Urothelium cell line (cell line): ENCODE data around the gene TROAP.
A peak's percentile ranks its signal among the peaks of the same experiment; 100 is the strongest.
"Not testable (repeated sequence)": the region's sequence is repeated elsewhere in the genome, so short reads cannot be mapped to it uniquely, and the experiment has no call there.

Source experiments
- DNase-seq: peaks from one replicate; pipeline ENCODE4 v3.0.0; 2011; ENCODE audit warnings: low spot score, mixed read lengths
- FAIRE-seq: peaks from 2 replicates; lab custom pipeline; 2011; peaks lifted over from hg19 to GRCh38; lab: Jason Lieb, UNC

The TROAP gene

GRCh38 chr12:49322708-49323523 lies at the start of gene TROAP:
TSS of gene TROAP (plus strand) at chr12:49323255. CDS start at chr12:49323609, 354 bp downstream.
- peak; percentile 99 for DNase-seq
- FAIRE-seq, result no peak

GRCh38 chr12:49273726-49274395 lies 49.2 kb upstream of the TROAP start:
- FAIRE-seq, result no peak
- DNase-seq, result no peak

GRCh38 chr12:49274396-49275069 lies 48.5 kb upstream of the TROAP start:
- FAIRE-seq (no peak), DNase-seq (no peak)

- FAIRE-seq (no peak), DNase-seq (no peak)
Observed at GRCh38 chr12:49276304-49277290, 46.5 kb upstream of the TROAP start.

GRCh38 chr12:49277466-49277865 lies 45.6 kb upstream of the TROAP start:
- FAIRE-seq (no peak), DNase-seq (no peak)

- FAIRE-seq (no peak), DNase-seq (no peak)
Observed at GRCh38 chr12:49279706-49280159, 43.3 kb upstream of the TROAP start.

- not testable (repeated sequence) for FAIRE-seq, DNase-seq
Observed at GRCh38 chr12:49280545-49280944, 42.5 kb upstream of the TROAP start.

GRCh38 chr12:49282302-49282701 lies 40.8 kb upstream of the TROAP start:
- FAIRE-seq, result no peak
- no peak for DNase-seq

GRCh38 chr12:49282740-49283375 lies 40.2 kb upstream of the TROAP start:
- FAIRE-seq, result not testable (repeated sequence)

GRCh38 chr12:49283541-49284429 lies 39.3 kb upstream of the TROAP start:
- no peak for FAIRE-seq
- DNase-seq, result no peak

More at GRCh38 chr12:49282740-49283375, 40.2 kb upstream of the TROAP start:
- not testable (repeated sequence) for DNase-seq

GRCh38 chr12:49284672-49285071 lies 38.4 kb upstream of the TROAP start:
- FAIRE-seq (no peak), DNase-seq (no peak)

GRCh38 chr12:49287876-49288275 lies 35.2 kb upstream of the TROAP start:
- no peak for DNase-seq
- no peak for FAIRE-seq

GRCh38 chr12:49288412-49288853 lies 34.6 kb upstream of the TROAP start:
- peak; percentile 71 for DNase-seq
- FAIRE-seq, result no peak

- no peak for FAIRE-seq
- DNase-seq, result no peak
Observed at GRCh38 chr12:49288922-49289555, 34.0 kb upstream of the TROAP start.

- no peak for FAIRE-seq
- no peak for DNase-seq
Observed at GRCh38 chr12:49292729-49293055, 30.4 kb upstream of the TROAP start.

GRCh38 chr12:49293056-49293956 lies 29.7 kb upstream of the TROAP start:
- FAIRE-seq, result no peak

GRCh38 chr12:49294086-49294803 lies 28.8 kb upstream of the TROAP start:
- no peak for FAIRE-seq
- DNase-seq, result no peak

More at GRCh38 chr12:49293056-49293956, 29.7 kb upstream of the TROAP start:
- no peak for DNase-seq
